ENCODE results near the gene OFD1.

The OFD1 gene

DNA sequence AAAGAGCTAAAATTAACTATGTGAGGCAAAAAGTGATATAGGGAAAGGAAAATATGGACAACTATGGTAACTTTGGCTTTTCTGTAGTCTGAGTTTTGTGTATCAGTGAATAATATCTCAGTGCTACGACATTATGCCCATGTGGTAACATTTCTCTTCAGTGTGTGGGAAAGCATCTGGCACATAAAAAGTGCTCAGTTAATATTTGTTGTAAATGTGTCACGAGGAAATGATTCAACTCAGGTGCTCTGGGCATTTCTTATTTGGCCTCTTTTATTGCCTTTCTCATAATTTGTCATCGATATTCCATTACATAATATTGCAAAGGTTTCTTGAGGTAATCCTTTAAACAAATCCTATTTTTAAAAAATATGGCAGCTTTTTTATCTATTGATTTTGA is 17.6 kb downstream of the OFD1 start (continued):
- no peak for TF ChIP-seq ZNF16 (tag by site-specific recombination; IDR thresholded peaks at IDR 0.05; ENCODE audit: low read depth)
- TF ChIP-seq, protein P1, sequence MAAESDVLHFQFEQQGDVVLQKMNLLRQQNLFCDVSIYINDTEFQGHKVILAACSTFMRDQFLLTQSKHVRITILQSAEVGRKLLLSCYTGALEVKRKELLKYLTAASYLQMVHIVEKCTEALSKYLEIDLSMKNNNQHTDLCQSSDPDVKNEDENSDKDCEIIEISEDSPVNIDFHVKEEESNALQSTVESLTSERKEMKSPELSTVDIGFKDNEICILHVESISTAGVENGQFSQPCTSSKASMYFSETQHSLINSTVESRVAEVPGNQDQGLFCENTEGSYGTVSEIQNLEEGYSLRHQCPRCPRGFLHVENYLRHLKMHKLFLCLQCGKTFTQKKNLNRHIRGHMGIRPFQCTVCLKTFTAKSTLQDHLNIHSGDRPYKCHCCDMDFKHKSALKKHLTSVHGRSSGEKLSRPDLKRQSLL (tag by site-specific recombination; IDR thresholded peaks at IDR 0.05): no peak

DNA sequence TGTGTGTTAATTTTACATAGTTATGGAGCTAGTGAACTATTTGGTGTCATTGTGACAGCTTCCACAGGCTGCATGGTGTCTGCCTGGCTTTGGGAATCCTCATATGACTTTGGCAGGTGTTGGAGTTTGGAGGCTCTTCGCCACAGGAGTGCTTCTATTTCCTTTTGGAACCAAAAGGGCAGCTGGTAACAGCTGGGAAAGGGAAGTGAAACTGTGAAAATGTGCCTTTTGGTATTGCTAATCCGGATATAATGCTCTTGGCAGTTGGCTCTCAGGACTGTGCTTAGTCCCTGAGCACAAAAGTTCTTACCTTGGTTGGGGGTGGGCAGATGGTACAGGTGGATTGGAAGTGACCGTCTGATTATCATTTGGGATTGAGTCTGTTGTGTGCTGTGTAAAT is 18.1 kb downstream of the OFD1 start:
- ChIA-PET POLR2A (interaction anchor here (2.1 kb wide), 1 partner anchor 18 kb away, joined by 11 read pairs; the partner anchor contains the start of genes OFD1 and TRAPPC2), CTCF (interaction anchor here (0.6 to 7.2 kb wide), 10 partner anchors 14 to 1430 kb away, joined by 3 to 92 read pairs (median 5); partner anchors contain the start of genes GEMIN8, OFD1 and TRAPPC2)
- no peak overlapping the region for H3K27ac ChIP-seq (ENCODE audit: extremely low read depth, low read depth, low read length)
- no peaks in the 10 kb centered on the region for H3K9me3 ChIP-seq (ENCODE audit: control insufficient read depth, insufficient read depth, low read depth, low read length)
- H3K4me1 ChIP-seq (ENCODE audit: control insufficient read depth, insufficient read depth, low read length): no peaks in the 10 kb centered on the region
- TF ChIP-seq ZBTB21 (tag by site-specific recombination; IDR thresholded peaks at IDR 0.05) (no peak), ZNF2 (tag by site-specific recombination; IDR thresholded peaks at IDR 0.05) (no peak), REPIN1 (tag by site-specific recombination; IDR thresholded peaks at IDR 0.05; ENCODE audit: low read depth) (no peak), SCRT1 (tag by site-specific recombination; IDR thresholded peaks at IDR 0.05; ENCODE audit: borderline replicate concordance) (no peak), ZNF157 (tag by site-specific recombination; IDR thresholded peaks at IDR 0.05) (no peak), ZNF555 (tag by site-specific recombination; conservative IDR thresholded peaks at IDR 0.05) (no peak), ZNF530 (tag by site-specific recombination; IDR thresholded peaks at IDR 0.05; ENCODE audit: low read depth) (no peak), ZNF76 (tag by site-specific recombination; IDR thresholded peaks at IDR 0.05; ENCODE audit: borderline replicate concordance, low read depth) (no peak), ZNF114 (tag by site-specific recombination; IDR thresholded peaks at IDR 0.05) (no peak), ZNF140 (tag by site-specific recombination; IDR thresholded peaks at IDR 0.05) (no peak), SP2 (tag by site-specific recombination; IDR thresholded peaks at IDR 0.05) (no peak), ZNF660 (tag by site-specific recombination; IDR thresholded peaks at IDR 0.05) (no peak), ZNF548 (tag by site-specific recombination; IDR thresholded peaks at IDR 0.05) (no peak), ZNF221 (tag by site-specific recombination; IDR thresholded peaks at IDR 0.05; ENCODE audit: borderline replicate concordance) (no peak), ZNF654 (tag by site-specific recombination; IDR thresholded peaks at IDR 0.05; ENCODE audit: low read depth) (no peak), ZNF302 (tag by site-specific recombination; IDR thresholded peaks at IDR 0.05; ENCODE audit: low read depth) (no peak)
- TF ChIP-seq, protein P2, sequence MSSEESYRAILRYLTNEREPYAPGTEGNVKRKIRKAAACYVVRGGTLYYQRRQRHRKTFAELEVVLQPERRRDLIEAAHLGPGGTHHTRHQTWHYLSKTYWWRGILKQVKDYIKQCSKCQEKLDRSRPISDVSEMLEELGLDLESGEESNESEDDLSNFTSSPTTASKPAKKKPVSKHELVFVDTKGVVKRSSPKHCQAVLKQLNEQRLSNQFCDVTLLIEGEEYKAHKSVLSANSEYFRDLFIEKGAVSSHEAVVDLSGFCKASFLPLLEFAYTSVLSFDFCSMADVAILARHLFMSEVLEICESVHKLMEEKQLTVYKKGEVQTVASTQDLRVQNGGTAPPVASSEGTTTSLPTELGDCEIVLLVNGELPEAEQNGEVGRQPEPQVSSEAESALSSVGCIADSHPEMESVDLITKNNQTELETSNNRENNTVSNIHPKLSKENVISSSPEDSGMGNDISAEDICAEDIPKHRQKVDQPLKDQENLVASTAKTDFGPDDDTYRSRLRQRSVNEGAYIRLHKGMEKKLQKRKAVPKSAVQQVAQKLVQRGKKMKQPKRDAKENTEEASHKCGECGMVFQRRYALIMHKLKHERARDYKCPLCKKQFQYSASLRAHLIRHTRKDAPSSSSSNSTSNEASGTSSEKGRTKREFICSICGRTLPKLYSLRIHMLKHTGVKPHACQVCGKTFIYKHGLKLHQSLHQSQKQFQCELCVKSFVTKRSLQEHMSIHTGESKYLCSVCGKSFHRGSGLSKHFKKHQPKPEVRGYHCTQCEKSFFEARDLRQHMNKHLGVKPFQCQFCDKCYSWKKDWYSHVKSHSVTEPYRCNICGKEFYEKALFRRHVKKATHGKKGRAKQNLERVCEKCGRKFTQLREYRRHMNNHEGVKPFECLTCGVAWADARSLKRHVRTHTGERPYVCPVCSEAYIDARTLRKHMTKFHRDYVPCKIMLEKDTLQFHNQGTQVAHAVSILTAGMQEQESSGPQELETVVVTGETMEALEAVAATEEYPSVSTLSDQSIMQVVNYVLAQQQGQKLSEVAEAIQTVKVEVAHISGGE (tag by site-specific recombination; conservative IDR thresholded peaks at IDR 0.05; ENCODE audit: low read depth): no peak
- TF ChIP-seq, protein P3, sequence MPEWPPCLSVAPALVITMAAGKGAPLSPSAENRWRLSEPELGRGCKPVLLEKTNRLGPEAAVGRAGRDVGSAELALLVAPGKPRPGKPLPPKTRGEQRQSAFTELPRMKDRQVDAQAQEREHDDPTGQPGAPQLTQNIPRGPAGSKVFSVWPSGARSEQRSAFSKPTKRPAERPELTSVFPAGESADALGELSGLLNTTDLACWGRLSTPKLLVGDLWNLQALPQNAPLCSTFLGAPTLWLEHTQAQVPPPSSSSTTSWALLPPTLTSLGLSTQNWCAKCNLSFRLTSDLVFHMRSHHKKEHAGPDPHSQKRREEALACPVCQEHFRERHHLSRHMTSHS (tag by site-specific recombination; IDR thresholded peaks at IDR 0.05): no peak
- TF ChIP-seq, protein P4, sequence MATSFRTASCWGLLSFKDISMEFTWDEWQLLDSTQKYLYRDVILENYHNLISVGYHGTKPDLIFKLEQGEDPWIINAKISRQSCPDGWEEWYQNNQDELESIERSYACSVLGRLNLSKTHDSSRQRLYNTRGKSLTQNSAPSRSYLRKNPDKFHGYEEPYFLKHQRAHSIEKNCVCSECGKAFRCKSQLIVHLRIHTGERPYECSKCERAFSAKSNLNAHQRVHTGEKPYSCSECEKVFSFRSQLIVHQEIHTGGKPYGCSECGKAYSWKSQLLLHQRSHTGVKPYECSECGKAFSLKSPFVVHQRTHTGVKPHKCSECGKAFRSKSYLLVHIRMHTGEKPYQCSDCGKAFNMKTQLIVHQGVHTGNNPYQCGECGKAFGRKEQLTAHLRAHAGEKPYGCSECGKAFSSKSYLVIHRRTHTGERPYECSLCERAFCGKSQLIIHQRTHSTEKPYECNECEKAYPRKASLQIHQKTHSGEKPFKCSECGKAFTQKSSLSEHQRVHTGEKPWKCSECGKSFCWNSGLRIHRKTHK (tag by site-specific recombination; IDR thresholded peaks at IDR 0.05): no peak
- H3K4me3 ChIP-seq (ENCODE audit: low read depth, low read length): no peak overlapping the region
- H3K36me3 ChIP-seq (ENCODE audit: control insufficient read depth in 2 of 2, insufficient read depth in 1 of 2, low read length in 2 of 2): peaks cover 68 to 77% of the 10 kb centered on the region in 2 experiments
